Keratinocyte (primary cell): ENCODE data around the gene WWC1.

Experiments used
- EZH2 ChIP-seq: IDR thresholded peaks from one replicate; pipeline ENCODE4 v1.6.1; 2012; ENCODE audit warnings: inconsistent platforms, mild to moderate bottlenecking, low read length, moderate library complexity
- TF ChIP-seq, protein P1 (sequence below), 3 experiments: IDR thresholded peaks in 1 of 3; conservative IDR thresholded peaks in 1 of 3; optimal IDR thresholded peaks in 1 of 3; 2 replicates in 2 of 3; 3 replicates in 1 of 3; pipeline versions ENCODE3 to v1.5.1; 2011; ENCODE audit warnings: low read length in 3 of 3, mild to moderate bottlenecking in 3 of 3, moderate library complexity in 2 of 3, control low read depth in 1 of 3, inconsistent platforms in 1 of 3; ENCODE audit not compliant: insufficient read depth in 2 of 3; ENCODE audit errors: extremely low read depth in 1 of 3

DNA sequence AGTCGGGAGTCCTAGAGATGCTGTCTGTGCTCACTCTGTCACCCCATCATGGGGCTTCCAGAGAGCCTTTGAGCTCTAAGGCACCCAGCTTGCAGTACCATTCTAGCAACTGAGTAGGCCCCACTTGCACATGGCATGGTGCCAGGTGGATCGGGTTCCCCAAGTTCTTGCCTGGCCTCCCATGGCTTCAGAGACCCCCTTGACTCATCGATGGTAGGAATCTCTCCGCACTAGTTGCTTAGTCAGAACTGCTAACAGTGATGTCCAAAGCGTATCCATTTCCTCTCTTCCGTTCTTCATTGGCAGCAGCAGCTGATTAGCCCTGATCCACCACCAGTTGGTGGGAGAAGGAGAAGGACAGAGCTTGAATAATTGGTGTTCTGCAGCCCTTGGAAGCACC, 124.5 kb downstream of the WWC1 start:
- TF ChIP-seq, protein P1, sequence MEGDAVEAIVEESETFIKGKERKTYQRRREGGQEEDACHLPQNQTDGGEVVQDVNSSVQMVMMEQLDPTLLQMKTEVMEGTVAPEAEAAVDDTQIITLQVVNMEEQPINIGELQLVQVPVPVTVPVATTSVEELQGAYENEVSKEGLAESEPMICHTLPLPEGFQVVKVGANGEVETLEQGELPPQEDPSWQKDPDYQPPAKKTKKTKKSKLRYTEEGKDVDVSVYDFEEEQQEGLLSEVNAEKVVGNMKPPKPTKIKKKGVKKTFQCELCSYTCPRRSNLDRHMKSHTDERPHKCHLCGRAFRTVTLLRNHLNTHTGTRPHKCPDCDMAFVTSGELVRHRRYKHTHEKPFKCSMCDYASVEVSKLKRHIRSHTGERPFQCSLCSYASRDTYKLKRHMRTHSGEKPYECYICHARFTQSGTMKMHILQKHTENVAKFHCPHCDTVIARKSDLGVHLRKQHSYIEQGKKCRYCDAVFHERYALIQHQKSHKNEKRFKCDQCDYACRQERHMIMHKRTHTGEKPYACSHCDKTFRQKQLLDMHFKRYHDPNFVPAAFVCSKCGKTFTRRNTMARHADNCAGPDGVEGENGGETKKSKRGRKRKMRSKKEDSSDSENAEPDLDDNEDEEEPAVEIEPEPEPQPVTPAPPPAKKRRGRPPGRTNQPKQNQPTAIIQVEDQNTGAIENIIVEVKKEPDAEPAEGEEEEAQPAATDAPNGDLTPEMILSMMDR (optimal IDR thresholded peaks at IDR 0.05 in 1 of 3, IDR thresholded peaks at IDR 0.05 in 1 of 3, conservative IDR thresholded peaks at IDR 0.05 in 1 of 3; ENCODE audit: extremely low read depth in 1 of 3, insufficient read depth in 2 of 3, low read length in 3 of 3) = no peak
- no peak for TF ChIP-seq EZH2
